H1 (cell line): ENCODE results near the gene PPP2R2B. TPM values are rescaled to one million over a fixed set of nuclear protein-coding genes. Genes with fewer than 3 reads are reported as not detected.

Source experiments
- CTCF ChIA-PET: fragments of 300-600 bp; sonication (Branson Sonifier 250); formaldehyde crosslinking; loops from one replicate; lab custom pipeline; 2021; ENCODE audit not compliant: partially characterized antibody; lab: Charles Lee
- POLR2A ChIA-PET: fragments of 300-600 bp; sonication (Branson Sonifier 250); formaldehyde crosslinking; loops from one replicate; lab custom pipeline; 2021; ENCODE audit warnings: inconsistent platforms; ENCODE audit not compliant: partially characterized antibody; lab: Charles Lee
- DNase-seq, 2 experiments: peaks; one replicate each; pipeline versions ENCODE4 v3.0.0 to v3.0.0-alpha.2; 2010 to 2022; ENCODE audit warnings: low spot score in 2 of 2, low read depth in 1 of 2, mixed read lengths in 1 of 2
- FAIRE-seq: peaks from 2 replicates; lab custom pipeline; 2011; peaks lifted over from hg19 to GRCh38; lab: Jason Lieb, UNC
- H2AFZ ChIP-seq: 2 replicates; pipeline ENCODE4 v1.8.1; 2012; ENCODE audit warnings: low read length, inconsistent platforms
- H2AK5ac ChIP-seq: 2 replicates; pipeline ENCODE4 v1.6.1; 2013; ENCODE audit warnings: low read depth, low read length
- H2BK120ac ChIP-seq: replicated peaks from 2 replicates; pipeline ENCODE3; 2013; ENCODE audit warnings: low read depth, low read length, inconsistent platforms
- H2BK12ac ChIP-seq: 2 replicates; pipeline ENCODE4 v1.6.1; 2013; ENCODE audit warnings: low read depth, low read length
- H2BK15ac ChIP-seq: 2 replicates; pipeline ENCODE4 v1.6.1; 2013; ENCODE audit warnings: low read length
- H2BK20ac ChIP-seq: 2 replicates; pipeline ENCODE4 v1.6.1; 2013; ENCODE audit warnings: low read length
- H2BK5ac ChIP-seq: 2 replicates; pipeline ENCODE4 v1.6.1; 2013; ENCODE audit warnings: low read depth, low read length
- H3K14ac ChIP-seq: 2 replicates; pipeline ENCODE4 v1.6.1; 2013; ENCODE audit warnings: inconsistent platforms; ENCODE audit not compliant: insufficient read length
- H3K18ac ChIP-seq: 2 replicates; pipeline ENCODE4 v1.6.1; 2013; ENCODE audit warnings: low read length; ENCODE audit errors: extremely low read depth
- H3K23ac ChIP-seq: 2 replicates; pipeline ENCODE4 v1.6.1; 2013; ENCODE audit warnings: inconsistent platforms; ENCODE audit not compliant: insufficient read length
- H3K23me2 ChIP-seq: 2 replicates; pipeline ENCODE4 v1.6.1; 2013; ENCODE audit warnings: low read depth, low read length
- H3K27ac ChIP-seq: 2 replicates; pipeline ENCODE4 v1.6.1; 2011; ENCODE audit warnings: low read depth, low read length, inconsistent platforms
- H3K27me3 ChIP-seq, 4 experiments: replicated peaks in 1 of 4; 1 replicate in 1 of 4; 2 replicates in 3 of 4; pipeline versions ENCODE4 v1.6.1 to v1.8.1; 2011 to 2013; ENCODE audit warnings: low read length in 3 of 4, mild to moderate bottlenecking in 3 of 4, inconsistent platforms in 2 of 4, mixed read lengths in 2 of 4, moderate library complexity in 1 of 4; ENCODE audit not compliant: control insufficient read depth in 3 of 4, insufficient read depth in 3 of 4; ENCODE audit errors: extremely low read depth in 1 of 4
- H3K36me3 ChIP-seq, 4 experiments: 2 replicates each; pipeline versions ENCODE4 v1.6.1 to v1.8.1; 2011 to 2013; ENCODE audit warnings: mild to moderate bottlenecking in 4 of 4, low read length in 3 of 4, moderate library complexity in 2 of 4, control low read depth in 1 of 4, inconsistent platforms in 1 of 4; ENCODE audit not compliant: insufficient read depth in 4 of 4, control insufficient read depth in 2 of 4
- H3K4ac ChIP-seq: replicated peaks from 2 replicates; pipeline ENCODE3; 2013; ENCODE audit warnings: low read length, low read depth, mixed read lengths, inconsistent platforms; ENCODE audit not compliant: insufficient read length
- H3K4me1 ChIP-seq, 4 experiments: replicated peaks in 1 of 4; 1 replicate in 1 of 4; 2 replicates in 3 of 4; pipeline versions ENCODE4 v1.6.1 to v1.8.1; 2011 to 2013; ENCODE audit warnings: low read length in 3 of 4, inconsistent platforms in 2 of 4, mixed read lengths in 1 of 4; ENCODE audit not compliant: insufficient read depth in 4 of 4, control insufficient read depth in 3 of 4
- H3K4me2 ChIP-seq, 2 experiments: 2 replicates each; pipeline versions ENCODE4 v1.6.1 to v1.8.1; 2011 to 2013; ENCODE audit warnings: low read depth in 2 of 2, low read length in 2 of 2, control low read depth in 1 of 2, inconsistent platforms in 1 of 2, mild to moderate bottlenecking in 1 of 2; ENCODE audit not compliant: insufficient read depth in 1 of 2
- H3K4me3 ChIP-seq, 4 experiments: fragments of 200-600, 300-600 bp in 1 of 4; sonication (generic), shearing (Covaris generic), sonication (Bioruptor Twin) in 1 of 4; 2 replicates each; pipeline versions ENCODE4 v1.5.1 to v1.8.1; 2011 to 2016; ENCODE audit warnings: low read length in 4 of 4, low read depth in 3 of 4, control low read depth in 2 of 4, inconsistent platforms in 2 of 4, mild to moderate bottlenecking in 2 of 4, mixed read lengths in 1 of 4, moderate library complexity in 1 of 4; ENCODE audit not compliant: insufficient read depth in 2 of 4; ENCODE audit errors: extremely low read depth in 1 of 4
- H3K56ac ChIP-seq: replicated peaks from 2 replicates; pipeline ENCODE3; 2013; ENCODE audit warnings: low read depth, mild to moderate bottlenecking, mixed read lengths, low read length, inconsistent platforms; ENCODE audit not compliant: insufficient read length
- H3K79me1 ChIP-seq: 2 replicates; pipeline ENCODE4 v1.6.1; 2013; ENCODE audit warnings: low read depth, low read length, control low read depth
- H3K79me2 ChIP-seq, 2 experiments: 2 replicates each; pipeline versions ENCODE4 v1.6.1 to v1.8.1; 2012 to 2013; ENCODE audit warnings: low read length in 2 of 2, mild to moderate bottlenecking in 2 of 2, inconsistent platforms in 1 of 2; ENCODE audit not compliant: insufficient read depth in 2 of 2, control insufficient read depth in 1 of 2
- H3K9ac ChIP-seq, 4 experiments: replicated peaks in 1 of 4; 1 replicate in 1 of 4; 2 replicates in 3 of 4; pipeline versions ENCODE4 v1.6.1 to v1.8.1; 2011 to 2013; ENCODE audit warnings: low read depth in 3 of 4, low read length in 3 of 4, control low read depth in 2 of 4, mild to moderate bottlenecking in 2 of 4, moderate library complexity in 2 of 4, inconsistent platforms in 1 of 4; ENCODE audit errors: extremely low read depth in 1 of 4
- H3K9me3 ChIP-seq, 2 experiments: 2 replicates each; pipeline versions ENCODE4 v1.6.1 to v1.8.1; 2012 to 2013; ENCODE audit warnings: mild to moderate bottlenecking in 2 of 2, moderate library complexity in 2 of 2, control low read depth in 1 of 2, inconsistent platforms in 1 of 2, low read depth in 1 of 2, low read length in 1 of 2, mixed read lengths in 1 of 2; ENCODE audit not compliant: insufficient read depth in 2 of 2
- H4K20me1 ChIP-seq, 2 experiments: replicated peaks in 1 of 2; 2 replicates each; pipeline versions ENCODE3 to v1.8.1; 2011 to 2013; ENCODE audit warnings: inconsistent platforms in 2 of 2, low read length in 2 of 2, mild to moderate bottlenecking in 1 of 2; ENCODE audit not compliant: insufficient read depth in 2 of 2, control insufficient read depth in 1 of 2
- H4K5ac ChIP-seq: 2 replicates; pipeline ENCODE4 v1.6.1; 2013; ENCODE audit warnings: low read length, low read depth, mixed read lengths, inconsistent platforms; ENCODE audit not compliant: insufficient read length
- H4K8ac ChIP-seq: 2 replicates; pipeline ENCODE4 v1.8.0; 2013; ENCODE audit warnings: mild to moderate bottlenecking, moderate library complexity, low read length, inconsistent platforms; ENCODE audit not compliant: insufficient read depth; ENCODE audit errors: extremely low read depth
- H4K91ac ChIP-seq: replicated peaks from 2 replicates; pipeline ENCODE3; 2013; ENCODE audit warnings: low read length, mixed read lengths, inconsistent platforms; ENCODE audit not compliant: insufficient read length
- ATF2 ChIP-seq: IDR thresholded peaks from 2 replicates; pipeline ENCODE4 v1.6.1; 2012; ENCODE audit warnings: low read length, inconsistent platforms
- ATF3 ChIP-seq: IDR thresholded peaks from 2 replicates; pipeline ENCODE4 v1.6.1; 2011; ENCODE audit warnings: low read depth, mild to moderate bottlenecking, low read length; ENCODE audit not compliant: insufficient read depth
- BACH1 ChIP-seq: IDR thresholded peaks from 2 replicates; pipeline ENCODE4 v1.6.1; 2012; ENCODE audit warnings: low read length, improper control_type of control experiment
- CEBPB ChIP-seq: IDR thresholded peaks from 2 replicates; pipeline ENCODE4 v1.6.1; 2012; ENCODE audit warnings: low read depth, low read length
- E2F6 ChIP-seq: IDR thresholded peaks from 2 replicates; pipeline ENCODE4 v1.6.1; 2012; ENCODE audit warnings: inconsistent platforms
- JUND ChIP-seq: IDR thresholded peaks from 2 replicates; pipeline ENCODE4 v1.6.1; 2011; ENCODE audit warnings: mild to moderate bottlenecking, improper control_type of control experiment, low read length
- NANOG ChIP-seq: IDR thresholded peaks from 2 replicates; pipeline ENCODE4 v1.6.1; 2011; ENCODE audit warnings: low read length, low read depth, mild to moderate bottlenecking, inconsistent platforms; ENCODE audit not compliant: insufficient read depth, poor library complexity, severe bottlenecking
- RBBP5 ChIP-seq: IDR thresholded peaks from 2 replicates; pipeline ENCODE4 v1.7.1; 2012; ENCODE audit warnings: low read depth, mild to moderate bottlenecking, inconsistent platforms, low read length, moderate library complexity, borderline replicate concordance
- SRF ChIP-seq: IDR thresholded peaks from 2 replicates; pipeline ENCODE4 v1.6.1; 2011; ENCODE audit warnings: mild to moderate bottlenecking, low read depth, low read length, moderate library complexity
- TAF1 ChIP-seq: IDR thresholded peaks from 2 replicates; pipeline ENCODE4 v1.6.1; 2011; ENCODE audit warnings: mild to moderate bottlenecking, low read depth, low read length
- ZNF274 ChIP-seq: IDR thresholded peaks from 2 replicates; pipeline ENCODE4 v1.7.0; 2012; ENCODE audit warnings: low read length, borderline replicate concordance; ENCODE audit errors: extremely low read depth
- WGBS, 2 experiments: shearing (Covaris generic) in 1 of 2; methylation state at CpG; one replicate each; pipeline versions ENCODE4 v1.1.6 to v1.1.7; 2013 to 2015; ENCODE audit warnings: low lambda C conversion rate in 2 of 2, mixed read lengths in 2 of 2, inconsistent platforms in 1 of 2, low coverage in 1 of 2, missing lambda C conversion rate in 1 of 2; ENCODE audit not compliant: insufficient replicate concordance in 2 of 2, insufficient coverage in 1 of 2, insufficient read length in 1 of 2; ENCODE audit errors: extremely low coverage in 1 of 2, missing lambda C conversion rate in 1 of 2; 5-methylcytosine and 5-hydroxymethylcytosine counted together
- polyA plus RNA-seq, 7 experiments: library from polyadenylated mRNA; depleted of rRNA in 3 of 7; stranded (reverse) in 5 of 7; unstranded in 2 of 7; fragments of >200 nt in 5 of 7; fragments of 200-250 nt in 2 of 7; gene quantifications; 1 replicate in 5 of 7; 2 replicates in 1 of 7; 4 replicates in 1 of 7; pipeline versions ENCODE4 v1.2.1 to v1.2.3, GENCODE V29; 2011 to 2013; ENCODE audit warnings: missing spikeins in 2 of 7, mixed read lengths in 2 of 7
- total RNA-seq: library from RNA; stranded (reverse); fragmentation: NEBNext Ultra II Directional; extraction: Animal tissue kit (Norgen Biotek cat#: 25700); gene quantifications from 2 replicates; pipeline ENCODE4 v1.2.1, GENCODE V29; 2021

PPP2R2B gene
- total and polyA plus RNA-seq, 2 of the 8 experiments (the other 6 are each of a cell fraction or from before 2014, with no cell fraction given), result 21.1 to 37.1 TPM

- H2AK5ac ChIP-seq, result no peak overlapping the region
- no peak for DNase-seq
- H3K4me2 ChIP-seq, result peak overlapping the region in 1 of 2 experiments; percentile 15; a peak in 2 of 4 replicates
- no peak overlapping the region for H3K9ac ChIP-seq
- peaks cover 0 to 3% of the 10 kb centered on the region in 2 experiments; a peak in 1 of 4 replicates for H3K79me2 ChIP-seq
- H3K79me1 ChIP-seq, result no peaks in the 10 kb centered on the region
- no peaks in the 10 kb centered on the region for H3K27me3 ChIP-seq
- no peaks in the 10 kb centered on the region for H4K20me1 ChIP-seq
- H2BK120ac ChIP-seq, result no peak overlapping the region
- H3K9me3 ChIP-seq, result no peaks in the 10 kb centered on the region
- 81% methylated on average over 1 of the region's 1 CpG; no CpG with 5 or more reads in 1 of the 2 experiments for WGBS, 2 experiments
- no peak overlapping the region for H2BK5ac ChIP-seq
- no peaks in the 10 kb centered on the region for H3K36me3 ChIP-seq
- no peak overlapping the region for H3K27ac ChIP-seq
- no peak overlapping the region for H2BK12ac ChIP-seq
- no peak overlapping the region for H4K8ac ChIP-seq
- no peak overlapping the region for H3K4ac ChIP-seq
- POLR2A ChIA-PET, result interaction anchor here (0.6 to 1.6 kb wide), 3 partner anchors 8 to 73 kb away, joined by 3 read pairs; partner anchors contain the start of gene PPP2R2B
- CTCF ChIA-PET, result interaction anchor here (1.5 to 1.7 kb wide), 2 partner anchors 141 to 239 kb away, joined by 3 to 5 read pairs; no protein-coding TSS in a partner anchor
- no peaks in the 10 kb centered on the region for H3K23me2 ChIP-seq
- H4K5ac ChIP-seq, result no peak overlapping the region
- H2AFZ ChIP-seq, result no peak overlapping the region
- H4K91ac ChIP-seq, result no peak overlapping the region
- no peak overlapping the region for H3K23ac ChIP-seq
- no peak overlapping the region for H3K18ac ChIP-seq
- FAIRE-seq, result peak; percentile 48
- H2BK15ac ChIP-seq, result no peak overlapping the region
- H3K56ac ChIP-seq, result no peak overlapping the region
- no peak overlapping the region for H3K14ac ChIP-seq
- H3K4me3 ChIP-seq, result 0 out of 8 replicates have a peak overlapping the region, but pooled peaks of 1 of the 4 experiments have one; percentile 1
- peaks cover 0 to 28% (median 15%) of the 10 kb centered on the region in 4 experiments; a peak in 6 of 7 replicates for H3K4me1 ChIP-seq
- no peak overlapping the region for H2BK20ac ChIP-seq
- 0 out of 2 replicates have a peak, but pooled peaks have one; percentile 33 for TF ChIP-seq ATF2
- TF ChIP-seq SRF, result no peak
- no peak for TF ChIP-seq E2F6
- no peak for TF ChIP-seq NANOG
- TF ChIP-seq TAF1, result no peak
- TF ChIP-seq JUND, result no peak
- no peak for TF ChIP-seq RBBP5
- TF ChIP-seq BACH1, result no peak
- no peak for TF ChIP-seq ATF3
- TF ChIP-seq ZNF274, result no peak
- TF ChIP-seq CEBPB, result no peak
Observed at GRCh38 chr5:146805081-146805480, 73.5 kb downstream of the PPP2R2B start.
